Fibroblast of mammary gland (primary cell): ENCODE measurements around the gene DYNC1I1.

Source experiments
- DNase-seq: peaks from one replicate; pipeline ENCODE4 v3.0.0-alpha.2; 2010; ENCODE audit warnings: low read depth
- H3K4me3 ChIP-seq: 2 replicates; pipeline ENCODE4 v1.5.1; 2011; ENCODE audit warnings: low read depth, mild to moderate bottlenecking, low read length, moderate library complexity; ENCODE audit not compliant: control insufficient read depth
- TF ChIP-seq, protein P1 (sequence below): conservative IDR thresholded peaks from 2 replicates; pipeline ENCODE4 v1.5.1; 2011; ENCODE audit warnings: low read depth, low read length, inconsistent platforms; ENCODE audit not compliant: control insufficient read depth, insufficient read depth

The DYNC1I1 gene

DNA sequence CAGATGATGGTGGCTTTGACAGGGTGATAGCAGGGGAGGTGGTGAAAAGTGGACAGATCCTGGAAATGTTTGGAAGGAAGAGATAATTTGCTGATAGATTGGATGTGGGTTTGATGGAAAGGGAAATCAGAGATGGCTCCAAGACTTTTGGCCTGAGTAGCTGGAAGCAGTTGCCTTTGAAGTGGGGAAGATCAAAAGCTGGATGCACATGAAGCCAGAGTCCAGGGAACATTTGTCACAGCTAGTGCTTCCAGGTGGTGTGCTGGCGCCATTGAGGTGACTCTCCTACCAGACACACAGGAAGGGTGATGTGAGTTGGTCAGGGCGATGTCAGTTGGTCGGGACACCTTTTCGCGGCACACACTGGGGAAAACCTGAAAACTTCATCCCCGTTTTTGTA, 15.9 kb downstream of the DYNC1I1 start:
- no peak overlapping the region for H3K4me3 ChIP-seq
- DNase-seq, result no peak
- TF ChIP-seq, protein P1, sequence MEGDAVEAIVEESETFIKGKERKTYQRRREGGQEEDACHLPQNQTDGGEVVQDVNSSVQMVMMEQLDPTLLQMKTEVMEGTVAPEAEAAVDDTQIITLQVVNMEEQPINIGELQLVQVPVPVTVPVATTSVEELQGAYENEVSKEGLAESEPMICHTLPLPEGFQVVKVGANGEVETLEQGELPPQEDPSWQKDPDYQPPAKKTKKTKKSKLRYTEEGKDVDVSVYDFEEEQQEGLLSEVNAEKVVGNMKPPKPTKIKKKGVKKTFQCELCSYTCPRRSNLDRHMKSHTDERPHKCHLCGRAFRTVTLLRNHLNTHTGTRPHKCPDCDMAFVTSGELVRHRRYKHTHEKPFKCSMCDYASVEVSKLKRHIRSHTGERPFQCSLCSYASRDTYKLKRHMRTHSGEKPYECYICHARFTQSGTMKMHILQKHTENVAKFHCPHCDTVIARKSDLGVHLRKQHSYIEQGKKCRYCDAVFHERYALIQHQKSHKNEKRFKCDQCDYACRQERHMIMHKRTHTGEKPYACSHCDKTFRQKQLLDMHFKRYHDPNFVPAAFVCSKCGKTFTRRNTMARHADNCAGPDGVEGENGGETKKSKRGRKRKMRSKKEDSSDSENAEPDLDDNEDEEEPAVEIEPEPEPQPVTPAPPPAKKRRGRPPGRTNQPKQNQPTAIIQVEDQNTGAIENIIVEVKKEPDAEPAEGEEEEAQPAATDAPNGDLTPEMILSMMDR, result no peak

DNA sequence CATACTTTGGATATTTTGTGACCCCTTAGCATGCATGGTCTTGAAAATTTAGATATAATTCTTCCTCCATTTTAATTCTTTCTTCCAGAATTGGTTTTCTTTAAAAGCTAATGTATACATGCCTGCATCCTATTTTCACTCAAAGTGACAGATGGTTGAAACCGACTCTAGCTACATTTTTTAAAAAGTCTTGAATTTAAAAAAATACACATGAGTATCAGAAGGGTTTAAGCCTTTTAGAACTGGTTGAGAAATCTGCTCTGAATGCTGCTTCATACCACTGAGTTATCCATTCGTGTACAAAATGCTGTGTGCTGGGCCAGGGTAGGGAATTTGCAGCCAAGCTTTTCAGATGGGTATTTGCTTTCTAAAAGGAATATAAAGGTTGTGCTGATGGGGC, 16.5 kb downstream of the DYNC1I1 start:
- no peak for DNase-seq
- TF ChIP-seq, protein P1, result no peak
- no peak overlapping the region for H3K4me3 ChIP-seq

DNA sequence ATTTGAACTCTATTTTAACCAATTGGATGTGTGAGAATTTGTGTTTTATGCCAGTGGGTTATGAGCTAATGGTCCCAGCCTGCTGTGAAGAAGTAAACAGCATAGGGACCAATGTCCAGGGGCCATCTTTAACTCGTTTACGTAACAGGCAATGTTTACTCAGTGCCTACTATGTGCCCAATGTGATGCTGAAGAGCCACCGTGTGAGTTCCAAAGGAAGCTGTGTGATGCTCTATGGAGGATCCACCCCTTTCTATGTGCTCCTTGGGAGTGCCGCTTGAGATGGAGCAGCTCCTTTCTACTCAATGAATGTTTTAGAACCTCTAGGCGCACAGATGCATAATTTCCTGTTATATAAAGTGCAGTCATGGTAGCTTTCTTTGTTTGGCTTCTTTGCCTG, 21.3 kb downstream of the DYNC1I1 start:
- no peak overlapping the region for H3K4me3 ChIP-seq
- TF ChIP-seq, protein P1, result no peak
- no peak for DNase-seq

DNA sequence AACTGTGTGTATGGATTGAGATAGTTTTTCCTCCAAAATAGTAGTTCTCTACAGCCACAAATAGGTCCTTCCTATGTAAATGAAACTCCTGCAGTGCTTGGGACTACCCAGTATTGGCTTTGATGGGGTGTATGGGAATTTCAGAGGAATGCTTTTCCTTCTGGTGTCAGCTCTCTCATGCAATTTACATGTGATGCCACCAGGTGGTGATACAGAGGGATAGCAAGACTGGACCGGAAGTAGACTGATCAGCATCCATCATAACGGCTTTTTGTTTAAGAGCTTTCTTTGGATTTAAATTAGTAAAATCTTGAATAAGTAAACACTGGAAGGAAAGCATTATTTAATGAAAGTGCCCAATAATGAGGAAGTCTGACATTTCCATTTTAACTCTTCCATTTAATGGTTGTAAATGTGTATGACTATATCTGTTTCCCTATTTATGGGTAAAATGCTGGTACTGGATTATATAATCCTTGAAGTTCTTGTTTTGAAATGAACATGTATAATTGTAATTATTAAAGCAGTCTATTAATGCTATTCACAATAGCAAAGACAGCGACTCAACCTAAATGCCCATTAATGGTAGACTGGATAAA, 22.7 kb downstream of the DYNC1I1 start:
- peak; percentile 47 for DNase-seq
- no peak overlapping the region for H3K4me3 ChIP-seq

DNA sequence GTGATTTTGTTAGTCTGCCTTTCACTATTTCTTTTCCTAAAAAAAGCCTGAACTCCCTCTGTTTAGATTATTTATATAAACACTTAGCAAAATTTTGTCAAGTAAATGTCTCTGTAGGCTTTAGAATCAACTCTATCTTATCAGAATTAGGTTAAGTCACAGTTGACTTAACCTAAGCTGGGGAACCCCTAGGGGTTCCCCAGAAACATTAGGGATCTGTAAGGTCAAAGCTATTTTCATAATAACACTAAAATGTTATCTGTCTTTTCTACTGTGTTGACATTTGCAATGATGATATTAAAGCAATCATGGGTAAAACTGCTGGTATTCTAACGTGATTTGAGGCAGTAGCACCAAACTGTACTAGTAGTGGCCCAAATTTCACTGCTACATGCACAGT, 24.3 kb downstream of the DYNC1I1 start:
- no peak overlapping the region for H3K4me3 ChIP-seq
- no peak for DNase-seq
- TF ChIP-seq, protein P1, result no peak

More for the DNA sequence above, 22.7 kb downstream of the DYNC1I1 start:
- TF ChIP-seq, protein P1, result peak; percentile 64

DNA sequence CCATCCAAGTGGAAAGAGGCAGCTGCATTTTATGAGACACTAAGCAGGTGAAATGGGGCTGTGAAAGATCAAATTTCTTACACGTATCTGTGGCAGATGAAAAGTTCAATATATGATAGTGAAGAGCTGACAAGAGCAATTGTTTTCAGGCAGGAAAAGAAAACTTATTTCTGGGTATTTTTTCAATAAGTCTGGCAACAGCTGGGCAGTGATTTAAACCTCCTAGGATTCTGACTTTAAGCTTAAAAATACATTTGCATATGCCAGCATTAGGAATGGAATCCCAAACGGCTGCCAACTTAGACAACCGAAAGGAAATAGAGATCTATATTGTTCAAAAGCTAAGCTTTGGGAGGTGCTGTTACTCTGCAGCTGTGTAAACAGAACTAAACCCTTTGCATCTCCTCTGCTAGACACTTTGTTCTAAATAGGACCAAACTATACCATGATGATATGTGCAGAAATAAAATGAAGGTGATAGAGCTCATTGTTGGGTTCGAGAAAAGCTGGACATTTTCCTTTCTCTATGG, 26.1 kb downstream of the DYNC1I1 start:
- no peak overlapping the region for H3K4me3 ChIP-seq
- DNase-seq, result peak; percentile 1
- TF ChIP-seq, protein P1, result no peak
